Heart right ventricle (tissue), 16 donors: ENCODE data around the gene USP17L15. TPM values are rescaled to one million over a fixed set of nuclear protein-coding genes. Genes with fewer than 3 reads are reported as not detected.
"Not testable (repeated sequence)": the region's sequence is repeated elsewhere in the genome, so short reads cannot be mapped to it uniquely, and the experiment has no call there.

Experiments
- ATAC-seq, 8 donors: fragments of 200-7000 bp; cut with Tn5 transposase; one replicate each; pipeline ENCODE4 v1.9.1; 2020; ENCODE audit warnings: mild to moderate bottlenecking in 8 of 8, moderate library complexity in 8 of 8, moderate number of reproducible peaks in 1 of 8
- DNase-seq, 2 donors: peaks; one replicate each; pipeline ENCODE4 v3.0.0-alpha.2; 2020
- H3K27ac ChIP-seq, 10 donors: fragments of 200-600 bp; sonication (generic) in 2 of 10; one replicate each; pipeline versions ENCODE4 v1.5.0 to v1.8.0; 2020 to 2022; ENCODE audit warnings: mild to moderate bottlenecking in 3 of 10
- H3K27me3 ChIP-seq, 7 donors: fragments of 200-600 bp; one replicate each; pipeline ENCODE4 v1.8.0; 2021 to 2022; ENCODE audit warnings: mild to moderate bottlenecking in 2 of 7
- H3K36me3 ChIP-seq, 9 donors: fragments of 200-600 bp; sonication (generic) in 1 of 9; one replicate each; pipeline versions ENCODE4 v1.5.0 to v1.8.0; 2020 to 2022; ENCODE audit warnings: mild to moderate bottlenecking in 2 of 9
- H3K4me1 ChIP-seq, 9 donors: fragments of 200-600 bp; sonication (generic) in 1 of 9; one replicate each; pipeline versions ENCODE4 v1.5.0 to v1.8.0; 2020 to 2022; ENCODE audit warnings: mild to moderate bottlenecking in 4 of 9
- H3K4me3 ChIP-seq, 10 donors: fragments of 200-600 bp; sonication (generic) in 2 of 10; one replicate each; pipeline versions ENCODE4 v1.5.0 to v1.8.0; 2020 to 2022; ENCODE audit warnings: mild to moderate bottlenecking in 7 of 10, moderate library complexity in 2 of 10
- H3K9me3 ChIP-seq, 11 donors: fragments of 200-600 bp in 10 of 11; sonication (generic) in 2 of 11; one replicate each; pipeline versions ENCODE4 v1.5.0 to v1.8.0; 2013 to 2022; ENCODE audit warnings: mild to moderate bottlenecking in 2 of 11, control low read depth in 1 of 11, moderate library complexity in 1 of 11
- WGBS, 2 donors: extraction: QIAGEN DNeasy Blood & Tissue Kit; methylation state at CpG; one replicate each; pipeline ENCODE4 v1.1.7; 2013; ENCODE audit warnings: inconsistent platforms in 1 of 2; 5-methylcytosine and 5-hydroxymethylcytosine counted together
- intact Hi-C, 10 donors: fragments of 100-400 bp; cut with DNase I; formaldehyde crosslinking; loops; one replicate each; pipeline versions ENCODE4 v1.11.1 to v1.14.2; 2022
- long read RNA-seq, 3 donors: library from polyadenylated mRNA; unstranded; transcript quantifications; one replicate each; pipeline ENCODE4 v2.0.0, GENCODE V29; 2020 to 2021
- polyA plus RNA-seq, 2 donors: library from polyadenylated mRNA; stranded (reverse); fragments of 200-250 nt; gene quantifications; one replicate each; pipeline ENCODE4 v1.2.3, GENCODE V29; 2013
- total RNA-seq, 10 donors: library from RNA; stranded (reverse); fragmentation: NEBNext Ultra II Directional in 3 of 10; extraction: Animal tissue kit (Norgen Biotek cat#: 25700) in 3 of 10; gene quantifications; one replicate each; pipeline versions ENCODE4 v1.2.1 to v1.2.4, GENCODE V29; 2021 to 2023
- donor health status: Arrhythmogenic right ventricular cardiomyopathy.
- donor health status: ischemic (EF 13 %, LVEDD 7.1; RV severe dilation, severe dysfunction).
- donor health status: healthy with polysubstance abuse.
- donor health status: DM: no; HTN: yes; CAD: no.
- donor health status: DM: no; HTN: no; CAD: no.
- donor health status: ischemic (EF 25% LVEDD 6.9; RV normal size, moderate dysfunction).
- donor health status: ischemic (EF 25% LVEDD 5.7; RV mildly dilated, moderate dysfunction).
- donor health status: healthy.
- donor health status: DM: yes; HTN: yes; CAD: no.
- donor health status: Ischemic cardiomyopathy.
- donor health status: ischemic (EF 35%, LVEDD 5.7; RV mildly dilated, moderate dysfunction).
- donor health status: nonischemic (EF 11% LVEDD 7.7; RV severe dilation, severe dysfunction).
- donor health status: DM: yes; HTN: yes; CAD: no.
- donor health status: PGD.
- donor health status: ischemic (EF 29% LVEDD 5.4; RV normal size, mild dysfunction).
- donor health status: nonischemic (EF 23%, LVEDD 6.1; RV moderate dilation, normal function).

USP17L15 gene
- total RNA-seq = not detected
- not detected for polyA plus RNA-seq
- long read RNA-seq, donor 1 = 0 reads
- long read RNA-seq, donor 2 = 0 reads
- long read RNA-seq, donor 3 = 0 reads

GRCh38 chr4:9234085-9234484, at the start of gene USP17L15:
USP17L15 (plus strand) TSS chr4:9234385; CDS start chr4:9234385, 0 bp downstream.
- no CpG with 5 or more reads among the region's 15 CpGs for WGBS, 2 donors
- H3K9me3 ChIP-seq, ATAC-seq, H3K4me1 ChIP-seq, H3K27me3 ChIP-seq, intact Hi-C loops, DNase-seq, H3K4me3 ChIP-seq, H3K36me3 ChIP-seq, H3K27ac ChIP-seq: not testable (repeated sequence)

GRCh38 chr4:9210357-9210756, 23.8 kb upstream of the USP17L15 start, which contains the start of gene USP17L10:
USP17L10 (plus strand) TSS chr4:9210657; CDS start chr4:9210657, 0 bp downstream.
- intact Hi-C loops, H3K27ac ChIP-seq, ATAC-seq, H3K27me3 ChIP-seq, H3K36me3 ChIP-seq, DNase-seq, H3K4me3 ChIP-seq, H3K4me1 ChIP-seq, H3K9me3 ChIP-seq: not testable (repeated sequence)
- 89% methylated on average over 13 of the region's 13 CpGs; no CpG with 5 or more reads in 1 of the 2 donors for WGBS, 2 donors

- 76 to 77% methylated on average over 8 to 11 of the region's 14 CpGs for WGBS, 2 donors
- H3K27ac ChIP-seq, H3K9me3 ChIP-seq, intact Hi-C loops, H3K36me3 ChIP-seq, H3K4me3 ChIP-seq, H3K27me3 ChIP-seq, ATAC-seq, H3K4me1 ChIP-seq: not testable (repeated sequence)
- DNase-seq = peak in 1 of 2 donors; percentile 2
Observed at GRCh38 chr4:9214701-9215100, 19.5 kb upstream of the USP17L15 start.

- WGBS, 2 donors = 93% methylated on average over 8 of the region's 14 CpGs; no CpG with 5 or more reads in 1 of the 2 donors
- DNase-seq, H3K27me3 ChIP-seq, H3K27ac ChIP-seq, H3K9me3 ChIP-seq, H3K4me1 ChIP-seq, H3K4me3 ChIP-seq, ATAC-seq, H3K36me3 ChIP-seq, intact Hi-C loops: not testable (repeated sequence)
Observed at GRCh38 chr4:9215105-9215504, 19.1 kb upstream of the USP17L15 start, which contains the start of gene USP17L11. USP17L11 (plus strand) TSS chr4:9215405; CDS start chr4:9215405, 0 bp downstream.

- DNase-seq, H3K4me3 ChIP-seq, H3K27ac ChIP-seq, ATAC-seq, H3K9me3 ChIP-seq, H3K36me3 ChIP-seq, H3K27me3 ChIP-seq, intact Hi-C loops, H3K4me1 ChIP-seq: not testable (repeated sequence)
- no CpG with 5 or more reads among the region's 13 CpGs for WGBS, 2 donors
Observed at GRCh38 chr4:9219852-9220251, 14.3 kb upstream of the USP17L15 start, which contains the start of gene USP17L12. USP17L12 (plus strand) TSS chr4:9220152; CDS start chr4:9220152, 0 bp downstream.

GRCh38 chr4:9224596-9224995, 9.6 kb upstream of the USP17L15 start, which contains the start of gene USP17L13:
USP17L13 (plus strand) TSS chr4:9224896; CDS start chr4:9224896, 0 bp downstream.
- ATAC-seq = not testable (repeated sequence)

GRCh38 chr4:9230249-9230648, 3.9 kb upstream of the USP17L15 start:
- H3K27ac ChIP-seq, ATAC-seq, H3K4me1 ChIP-seq, intact Hi-C loops, H3K36me3 ChIP-seq, H3K4me3 ChIP-seq, H3K27me3 ChIP-seq, H3K9me3 ChIP-seq: not testable (repeated sequence)
- 85 to 89% methylated on average over 5 of the region's 8 CpGs for WGBS, 2 donors
- DNase-seq = peak in 1 of 2 donors; percentile 2

More at GRCh38 chr4:9224596-9224995, 9.6 kb upstream of the USP17L15 start, which contains the start of gene USP17L13:
- H3K36me3 ChIP-seq, intact Hi-C loops, H3K9me3 ChIP-seq, H3K4me1 ChIP-seq, H3K4me3 ChIP-seq, H3K27me3 ChIP-seq, H3K27ac ChIP-seq, DNase-seq: not testable (repeated sequence)
- no CpG with 5 or more reads among the region's 14 CpGs for WGBS, 2 donors

- intact Hi-C loops, ATAC-seq: not testable (repeated sequence)
Observed at GRCh38 chr4:9238461-9238860, 4.3 kb downstream of the USP17L15 start.

GRCh38 chr4:9243579-9243978, 9.4 kb downstream of the USP17L15 start, which contains the start of gene USP17L17:
USP17L17 (plus strand) TSS chr4:9243879; CDS start chr4:9243879, 0 bp downstream.
- H3K4me3 ChIP-seq, H3K4me1 ChIP-seq, H3K9me3 ChIP-seq, H3K27ac ChIP-seq, DNase-seq, ATAC-seq, intact Hi-C loops, H3K27me3 ChIP-seq, H3K36me3 ChIP-seq: not testable (repeated sequence)
- WGBS, 2 donors = 91 to 93% methylated on average over 5 of the region's 14 CpGs

More at GRCh38 chr4:9238461-9238860, 4.3 kb downstream of the USP17L15 start:
- H3K4me1 ChIP-seq, H3K4me3 ChIP-seq, H3K36me3 ChIP-seq, H3K9me3 ChIP-seq, H3K27me3 ChIP-seq, H3K27ac ChIP-seq: not testable (repeated sequence)
- 83 to 84% methylated on average over 11 of the region's 12 CpGs for WGBS, 2 donors
- DNase-seq = peak in 1 of 2 donors; percentile 4

GRCh38 chr4:9247953-9248680, 13.9 kb downstream of the USP17L15 start, which contains the start of gene USP17L18:
USP17L18 (plus strand) TSS chr4:9248630; CDS start chr4:9248630, 0 bp downstream.
- H3K36me3 ChIP-seq, H3K27ac ChIP-seq, H3K4me1 ChIP-seq, ATAC-seq, intact Hi-C loops, H3K9me3 ChIP-seq, H3K4me3 ChIP-seq, H3K27me3 ChIP-seq: not testable (repeated sequence)
- WGBS, 2 donors = 81 to 89% methylated on average over 14 to 19 of the region's 26 CpGs
- DNase-seq = peak in 1 of 2 donors; percentile 4

GRCh38 chr4:9253078-9253477, 18.9 kb downstream of the USP17L15 start, which contains the start of gene USP17L19:
USP17L19 (plus strand) TSS chr4:9253378; CDS start chr4:9253378, 0 bp downstream.
- H3K4me3 ChIP-seq, H3K27me3 ChIP-seq, H3K36me3 ChIP-seq, ATAC-seq, intact Hi-C loops, H3K27ac ChIP-seq, H3K9me3 ChIP-seq, H3K4me1 ChIP-seq, DNase-seq: not testable (repeated sequence)
- WGBS, 2 donors = no CpG with 5 or more reads among the region's 13 CpGs
